DOHH2 (cell line): Measurements from ENCODE around the gene ZRANB3.

Experiments used
- H3F3A ChIP-seq: fragments of 200-600 bp; sonication (generic), shearing (Covaris generic); 2 replicates; pipeline ENCODE4 v1.6.0; 2016; ENCODE audit warnings: antibody characterized with exemption, mild to moderate bottlenecking; ENCODE audit not compliant: control insufficient read depth, insufficient read depth
- H3K27ac ChIP-seq: fragments of 200-600 bp; sonication (generic); 2 replicates; pipeline ENCODE4 v1.5.1; 2014; ENCODE audit warnings: low read depth, mild to moderate bottlenecking, low read length, moderate library complexity
- H3K27me3 ChIP-seq: fragments of 200-600 bp; sonication (generic); 2 replicates; pipeline ENCODE4 v1.6.1; 2014; ENCODE audit warnings: mild to moderate bottlenecking, low read length, mixed read lengths; ENCODE audit not compliant: control insufficient read depth
- H3K36me3 ChIP-seq: fragments of 200-600 bp; sonication (generic); 2 replicates; pipeline ENCODE4 v1.6.1; 2014; ENCODE audit warnings: mild to moderate bottlenecking, low read length, moderate library complexity, mixed read lengths; ENCODE audit not compliant: control insufficient read depth
- H3K4me1 ChIP-seq: fragments of 200-600 bp; sonication (generic); 2 replicates; pipeline ENCODE4 v1.6.1; 2014; ENCODE audit warnings: mild to moderate bottlenecking, low read length, mixed read lengths; ENCODE audit not compliant: control insufficient read depth
- H3K4me2 ChIP-seq: fragments of 200-600 bp; sonication (generic); 2 replicates; pipeline ENCODE4 v1.6.0; 2014; ENCODE audit warnings: mild to moderate bottlenecking, low read length, moderate library complexity
- H3K4me3 ChIP-seq: fragments of 200-600 bp; sonication (generic); 2 replicates; pipeline ENCODE4 v1.5.1; 2014; ENCODE audit warnings: mild to moderate bottlenecking, low read length, mixed read lengths
- H3K79me2 ChIP-seq: fragments of 200-600 bp; sonication (generic); 2 replicates; pipeline ENCODE4 v1.6.1; 2014; ENCODE audit warnings: mild to moderate bottlenecking, low read length, mixed read lengths; ENCODE audit not compliant: control insufficient read depth
- H3K9me2 ChIP-seq: fragments of 200-600 bp; sonication (generic); replicated peaks from 2 replicates; pipeline ENCODE4 v1.6.1; 2014; ENCODE audit warnings: mild to moderate bottlenecking, low read length, mixed read lengths; ENCODE audit not compliant: control insufficient read depth
- H3K9me3 ChIP-seq: fragments of 200-600 bp; sonication (generic); 2 replicates; pipeline ENCODE4 v1.6.1; 2014; ENCODE audit warnings: antibody characterized with exemption, low read length, mixed read lengths; ENCODE audit not compliant: control insufficient read depth, insufficient read depth
- H4K20me1 ChIP-seq: fragments of 200-600 bp; sonication (generic); 2 replicates; pipeline ENCODE4 v1.6.0; 2014; ENCODE audit warnings: low read depth, mild to moderate bottlenecking, antibody characterized with exemption, low read length, moderate library complexity; ENCODE audit not compliant: control insufficient read depth, insufficient read depth
- CTCF ChIP-seq: fragments of 200-600 bp; sonication (generic); IDR thresholded peaks from one replicate; pipeline ENCODE4 v1.5.1; 2014; ENCODE audit warnings: antibody characterized with exemption, mild to moderate bottlenecking, low read depth, low read length; ENCODE audit not compliant: poor library complexity, severe bottlenecking
- EZH2phosphoT487 ChIP-seq: fragments of 200-600 bp; sonication (generic); IDR thresholded peaks from 2 replicates; pipeline ENCODE4 v1.6.1; 2017; ENCODE audit warnings: borderline replicate concordance, mild to moderate bottlenecking, antibody characterized with exemption, low read length, moderate library complexity, mixed read lengths

The ZRANB3 gene

GRCh38 chr2:135245071-135245470, 285.9 kb downstream of the ZRANB3 start:
- Histone ChIP-seq H3F3A (no peaks in the 10 kb centered on the region), H3K4me1 (peaks cover 21% of the 10 kb centered on the region), H3K27ac (no peak overlapping the region), H3K9me3 (peaks cover 5% of the 10 kb centered on the region), H3K27me3 (no peaks in the 10 kb centered on the region), H3K4me3 (no peak overlapping the region), H3K79me2 (no peaks in the 10 kb centered on the region), H3K36me3 (0 out of 2 replicates have a peak, but pooled peaks cover 4% of the 10 kb centered on the region), H3K4me2 (no peak overlapping the region), H4K20me1 (no peaks in the 10 kb centered on the region), H3K9me2 (no peaks in the 10 kb centered on the region)
- no peak for TF ChIP-seq EZH2phosphoT487
- TF ChIP-seq CTCF = no peak

- Histone ChIP-seq H4K20me1 (no peaks in the 10 kb centered on the region), H3K79me2 (no peaks in the 10 kb centered on the region), H3K27ac (no peak overlapping the region), H3F3A (no peaks in the 10 kb centered on the region), H3K36me3 (no peaks in the 10 kb centered on the region), H3K4me1 (no peaks in the 10 kb centered on the region), H3K4me3 (no peak overlapping the region), H3K27me3 (no peaks in the 10 kb centered on the region), H3K9me3 (no peaks in the 10 kb centered on the region), H3K9me2 (no peaks in the 10 kb centered on the region), H3K4me2 (no peak overlapping the region)
- TF ChIP-seq EZH2phosphoT487 (no peak), CTCF (no peak)
Measured at GRCh38 chr2:135238651-135239050, 292.4 kb downstream of the ZRANB3 start.

GRCh38 chr2:135230150-135230549, 300.9 kb downstream of the ZRANB3 start:
- H3K4me1 ChIP-seq = no peaks in the 10 kb centered on the region
- no peak overlapping the region for H3K27ac ChIP-seq
- H3K4me2 ChIP-seq = no peak overlapping the region
- no peaks in the 10 kb centered on the region for H3K27me3 ChIP-seq
- H4K20me1 ChIP-seq = no peaks in the 10 kb centered on the region
- H3K9me3 ChIP-seq = no peaks in the 10 kb centered on the region
- H3K36me3 ChIP-seq = peaks cover 3% of the 10 kb centered on the region; the same call in 1 of the 2 replicates
- TF ChIP-seq EZH2phosphoT487 = no peak
- TF ChIP-seq CTCF = no peak
- no peaks in the 10 kb centered on the region for H3K9me2 ChIP-seq
- no peaks in the 10 kb centered on the region for H3F3A ChIP-seq
- no peak overlapping the region for H3K4me3 ChIP-seq
- H3K79me2 ChIP-seq = no peaks in the 10 kb centered on the region
